GM18498 (cell line): Measurements from ENCODE around the gene SLIT3.

ENCODE experiments used
- ATAC-seq: cut with Tn5 transposase; IDR thresholded peaks from one replicate; pipeline ENCODE4 v1.9.1; 2021; ENCODE audit warnings: mild to moderate bottlenecking, moderate library complexity; ENCODE audit not compliant: unreplicated experiment

SLIT3 gene

GRCh38 chr5:168943091-168943884, 357.7 kb downstream of the SLIT3 start:
- ATAC-seq = no peak

GRCh38 chr5:168941901-168942300, 359.0 kb downstream of the SLIT3 start:
- ATAC-seq = no peak

- no peak for ATAC-seq
These were observed 360.2 kb downstream of the SLIT3 start for GRCh38 chr5:168940712-168941111.

GRCh38 chr5:168939887-168940544, 360.9 kb downstream of the SLIT3 start:
- no peak for ATAC-seq

GRCh38 chr5:168939156-168939800, 361.7 kb downstream of the SLIT3 start:
- ATAC-seq = no peak

GRCh38 chr5:168936511-168936910, 364.4 kb downstream of the SLIT3 start:
- no peak for ATAC-seq

- ATAC-seq = no peak
These were observed 365.8 kb downstream of the SLIT3 start for GRCh38 chr5:168935183-168935582.

- no peak for ATAC-seq
These were observed 366.8 kb downstream of the SLIT3 start for GRCh38 chr5:168934169-168934568.

GRCh38 chr5:168932400-168933189, 368.3 kb downstream of the SLIT3 start:
- ATAC-seq = no peak

- ATAC-seq = no peak
These were observed 369.1 kb downstream of the SLIT3 start for GRCh38 chr5:168931638-168932345.

- ATAC-seq = no peak
These were observed 371.3 kb downstream of the SLIT3 start for GRCh38 chr5:168929656-168930055.

GRCh38 chr5:168925160-168925559, 375.8 kb downstream of the SLIT3 start:
- no peak for ATAC-seq

GRCh38 chr5:168921147-168921866, 379.6 kb downstream of the SLIT3 start:
- ATAC-seq = no peak

GRCh38 chr5:168920019-168920810, 380.7 kb downstream of the SLIT3 start:
- no peak for ATAC-seq

GRCh38 chr5:168917947-168918600, 382.9 kb downstream of the SLIT3 start:
- no peak for ATAC-seq

- ATAC-seq = no peak
These were observed 384.1 kb downstream of the SLIT3 start for GRCh38 chr5:168916852-168917251.

GRCh38 chr5:168916266-168916665, 384.7 kb downstream of the SLIT3 start:
- ATAC-seq = no peak

- ATAC-seq = no peak
These were observed 386.4 kb downstream of the SLIT3 start for GRCh38 chr5:168914491-168914890.

GRCh38 chr5:168910874-168911273, 390.1 kb downstream of the SLIT3 start:
- ATAC-seq = no peak
